AG10803 (cell line): ENCODE data around the gene TBX5.

ENCODE experiments used
- DNase-seq: peaks from one replicate; pipeline ENCODE4 v3.0.0; 2010; ENCODE audit warnings: low read depth
- H3K4me3 ChIP-seq: 2 replicates; pipeline ENCODE4 v1.5.1; 2011; ENCODE audit warnings: mild to moderate bottlenecking, low read length, control low read depth
- TF ChIP-seq, protein P1 (sequence below): conservative IDR thresholded peaks from 2 replicates; pipeline ENCODE4 v1.5.1; 2011; ENCODE audit warnings: mild to moderate bottlenecking, low read length, control low read depth, inconsistent platforms

Gene TBX5

GRCh38 chr12:114414031-114414865, 8.3 kb upstream of the TBX5 start:
- no peak for DNase-seq
- no peak overlapping the region; the same call in none of the 2 replicates for H3K4me3 ChIP-seq

DNA sequence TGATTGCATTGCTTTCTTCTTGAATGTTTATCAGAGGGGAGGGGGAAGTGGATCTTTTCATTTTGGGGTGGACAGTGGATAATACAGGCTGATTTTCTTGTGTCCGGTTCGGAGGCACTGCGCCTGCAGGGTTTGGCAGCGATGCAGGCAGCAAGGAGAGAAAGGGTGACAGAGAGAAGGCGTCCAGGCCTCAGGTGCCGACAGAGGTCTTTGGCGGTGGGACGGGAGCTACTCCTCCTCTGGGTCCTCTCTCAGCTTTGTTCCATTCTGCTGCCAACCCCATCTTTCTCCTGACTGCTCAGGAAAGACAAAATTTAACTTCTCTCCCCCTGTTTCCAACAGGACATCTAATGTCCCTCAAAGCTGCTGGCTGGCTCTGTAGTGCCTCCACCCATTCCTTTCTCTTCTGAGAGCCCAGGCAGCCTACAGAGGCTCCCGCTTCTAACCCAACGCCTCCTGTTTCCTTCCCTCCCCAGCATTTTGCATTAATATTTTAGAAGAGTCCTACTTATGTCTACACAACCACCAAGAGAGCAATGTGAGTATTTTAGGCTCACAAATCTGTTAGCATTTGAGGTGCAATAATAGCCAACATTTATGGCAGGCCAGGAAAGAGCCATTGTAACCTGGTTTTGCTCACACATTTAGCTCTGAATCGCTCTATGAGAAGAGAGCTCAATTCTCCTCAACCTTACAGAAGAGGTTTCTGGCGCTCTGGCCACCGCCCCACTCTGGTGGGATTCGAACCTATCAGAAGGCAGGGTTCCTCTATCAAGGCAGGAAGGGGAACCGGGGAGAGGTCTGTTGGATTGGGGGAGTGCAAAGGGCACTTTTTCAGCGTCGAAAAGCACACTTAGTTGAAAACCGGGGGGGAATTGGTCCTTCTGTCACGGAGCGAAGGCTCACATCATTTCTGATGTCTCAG, 7.1 kb upstream of the TBX5 start:
- H3K4me3 ChIP-seq: no peak overlapping the region
- no peak for DNase-seq
- TF ChIP-seq, protein P1, sequence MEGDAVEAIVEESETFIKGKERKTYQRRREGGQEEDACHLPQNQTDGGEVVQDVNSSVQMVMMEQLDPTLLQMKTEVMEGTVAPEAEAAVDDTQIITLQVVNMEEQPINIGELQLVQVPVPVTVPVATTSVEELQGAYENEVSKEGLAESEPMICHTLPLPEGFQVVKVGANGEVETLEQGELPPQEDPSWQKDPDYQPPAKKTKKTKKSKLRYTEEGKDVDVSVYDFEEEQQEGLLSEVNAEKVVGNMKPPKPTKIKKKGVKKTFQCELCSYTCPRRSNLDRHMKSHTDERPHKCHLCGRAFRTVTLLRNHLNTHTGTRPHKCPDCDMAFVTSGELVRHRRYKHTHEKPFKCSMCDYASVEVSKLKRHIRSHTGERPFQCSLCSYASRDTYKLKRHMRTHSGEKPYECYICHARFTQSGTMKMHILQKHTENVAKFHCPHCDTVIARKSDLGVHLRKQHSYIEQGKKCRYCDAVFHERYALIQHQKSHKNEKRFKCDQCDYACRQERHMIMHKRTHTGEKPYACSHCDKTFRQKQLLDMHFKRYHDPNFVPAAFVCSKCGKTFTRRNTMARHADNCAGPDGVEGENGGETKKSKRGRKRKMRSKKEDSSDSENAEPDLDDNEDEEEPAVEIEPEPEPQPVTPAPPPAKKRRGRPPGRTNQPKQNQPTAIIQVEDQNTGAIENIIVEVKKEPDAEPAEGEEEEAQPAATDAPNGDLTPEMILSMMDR: no peak

More at GRCh38 chr12:114414031-114414865, 8.3 kb upstream of the TBX5 start:
- TF ChIP-seq, protein P1: no peak

DNA sequence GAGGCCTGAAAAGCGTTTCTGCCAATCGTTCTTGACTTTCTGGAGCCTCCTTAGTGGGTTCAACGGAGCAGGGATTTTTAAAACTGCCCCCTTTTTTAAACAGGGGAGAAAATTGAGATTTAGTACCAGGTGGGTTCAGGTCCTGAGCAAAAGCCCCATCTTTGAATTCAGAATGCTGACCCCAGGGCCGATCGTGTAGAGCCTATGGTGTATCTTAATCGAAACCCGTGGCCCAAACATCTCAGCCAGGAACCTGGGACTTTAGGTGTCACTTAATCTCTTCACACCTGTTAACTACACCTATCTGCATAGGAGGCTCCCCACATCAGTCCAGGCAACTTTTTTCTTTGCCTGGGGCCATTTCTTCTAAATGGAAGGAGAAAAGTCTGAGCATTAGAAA, 6.4 kb upstream of the TBX5 start:
- TF ChIP-seq, protein P1: no peak
- no peak for DNase-seq
- H3K4me3 ChIP-seq: no peak overlapping the region

DNA sequence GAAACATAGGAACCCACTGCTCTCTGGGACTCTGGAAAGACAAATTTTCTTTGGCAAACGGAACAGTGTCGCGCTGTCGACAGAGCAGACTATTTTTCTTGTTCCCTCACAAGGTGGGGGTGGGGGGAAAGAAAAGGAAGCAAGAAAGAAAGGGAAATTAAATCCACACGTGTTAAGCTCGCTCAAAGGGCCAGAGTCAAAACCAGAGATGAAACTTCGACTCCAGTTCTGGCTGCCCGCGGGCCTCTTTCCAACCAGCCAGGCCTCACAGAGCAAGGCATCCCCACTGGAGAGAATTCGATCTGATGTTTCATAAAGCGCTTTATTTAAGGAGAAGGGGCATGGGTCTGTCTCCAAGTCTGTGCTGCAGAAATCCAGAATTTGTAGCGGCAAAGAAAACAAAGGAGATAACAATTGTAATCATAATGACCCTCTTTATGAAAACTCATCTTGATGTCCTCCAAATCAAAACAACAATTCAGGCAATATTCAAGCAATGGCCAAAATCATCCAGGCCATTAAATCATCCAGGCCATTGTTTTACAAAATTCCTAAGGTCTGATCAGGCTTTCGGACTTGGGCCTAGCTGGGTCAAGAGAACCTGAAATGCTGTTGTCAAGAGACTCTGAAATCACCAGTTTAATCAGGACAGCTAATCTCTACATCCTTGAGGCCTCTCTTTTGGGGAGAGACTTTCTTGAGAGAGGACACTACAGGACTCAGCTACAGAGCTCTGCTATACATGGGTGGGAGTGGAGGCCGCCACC, 5.3 kb upstream of the TBX5 start:
- H3K4me3 ChIP-seq: peak overlapping the region; percentile 74
- peak; percentile 46 for DNase-seq
- TF ChIP-seq, protein P1: no peak

DNA sequence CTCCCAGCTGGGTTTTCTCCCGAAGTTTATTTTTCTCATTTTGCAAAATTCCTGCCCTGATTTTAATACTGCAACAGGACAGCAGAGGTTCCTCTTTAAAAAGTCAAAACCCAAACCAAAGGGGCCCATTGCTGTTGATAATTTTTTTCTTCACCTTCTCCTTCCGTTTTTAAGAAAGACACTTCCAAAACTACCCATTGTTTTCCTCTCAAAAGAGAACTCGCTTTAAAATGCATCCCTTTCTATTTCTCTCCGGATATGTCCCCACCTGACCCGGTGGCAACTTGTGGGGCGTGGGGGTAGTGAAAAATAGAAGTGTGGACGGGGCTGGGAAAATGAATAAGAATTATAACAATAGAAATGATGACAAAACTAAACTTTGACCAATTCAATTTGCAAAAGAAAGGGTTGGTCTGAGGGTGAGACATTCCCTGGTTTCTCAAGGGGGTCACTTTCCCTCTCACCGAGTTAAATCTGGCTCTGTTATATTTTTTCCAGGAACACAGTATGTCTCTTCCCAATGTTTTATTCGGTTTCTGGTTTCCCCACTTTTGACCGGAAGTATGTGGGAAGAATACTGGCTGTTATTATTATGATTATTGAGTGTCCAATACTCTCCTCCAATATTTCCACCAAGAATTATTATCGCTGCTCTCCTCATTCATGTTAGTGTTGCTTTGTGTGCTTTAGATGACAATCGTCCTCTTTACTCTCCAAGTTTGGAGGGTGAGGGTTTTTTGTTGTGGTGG, 4.1 kb upstream of the TBX5 start:
- TF ChIP-seq, protein P1: no peak
- DNase-seq: no peak
- peak overlapping the region; percentile 74 for H3K4me3 ChIP-seq
